Measurements from ENCODE around the gene RFX3.

Gene RFX3

DNA sequence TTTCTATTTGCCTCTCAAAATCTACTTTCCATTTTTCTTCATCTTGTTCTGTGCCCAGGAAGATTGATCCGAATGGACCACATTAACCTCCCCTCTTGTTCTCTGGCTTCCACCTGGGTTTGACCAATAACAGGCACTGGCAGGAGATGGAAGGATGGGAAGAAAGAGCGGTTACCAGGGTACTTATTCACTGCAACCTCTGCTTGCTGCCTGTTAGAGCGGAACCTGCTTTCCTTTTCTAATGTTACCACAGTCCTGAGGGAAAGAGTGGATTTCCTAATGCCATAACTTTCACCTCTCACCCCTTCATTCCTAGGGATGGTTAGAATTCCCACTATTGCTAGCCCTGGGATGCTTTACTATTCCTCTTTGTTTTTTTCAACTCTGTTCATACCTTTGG lies 262.1 kb downstream of the RFX3 start:
- DNase-seq (ENCODE audit: low read depth): no peak
- TF ChIP-seq, protein P1, sequence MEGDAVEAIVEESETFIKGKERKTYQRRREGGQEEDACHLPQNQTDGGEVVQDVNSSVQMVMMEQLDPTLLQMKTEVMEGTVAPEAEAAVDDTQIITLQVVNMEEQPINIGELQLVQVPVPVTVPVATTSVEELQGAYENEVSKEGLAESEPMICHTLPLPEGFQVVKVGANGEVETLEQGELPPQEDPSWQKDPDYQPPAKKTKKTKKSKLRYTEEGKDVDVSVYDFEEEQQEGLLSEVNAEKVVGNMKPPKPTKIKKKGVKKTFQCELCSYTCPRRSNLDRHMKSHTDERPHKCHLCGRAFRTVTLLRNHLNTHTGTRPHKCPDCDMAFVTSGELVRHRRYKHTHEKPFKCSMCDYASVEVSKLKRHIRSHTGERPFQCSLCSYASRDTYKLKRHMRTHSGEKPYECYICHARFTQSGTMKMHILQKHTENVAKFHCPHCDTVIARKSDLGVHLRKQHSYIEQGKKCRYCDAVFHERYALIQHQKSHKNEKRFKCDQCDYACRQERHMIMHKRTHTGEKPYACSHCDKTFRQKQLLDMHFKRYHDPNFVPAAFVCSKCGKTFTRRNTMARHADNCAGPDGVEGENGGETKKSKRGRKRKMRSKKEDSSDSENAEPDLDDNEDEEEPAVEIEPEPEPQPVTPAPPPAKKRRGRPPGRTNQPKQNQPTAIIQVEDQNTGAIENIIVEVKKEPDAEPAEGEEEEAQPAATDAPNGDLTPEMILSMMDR (IDR thresholded peaks at IDR 0.05; ENCODE audit: low read length, missing control alignments): no peak
- H3K4me3 ChIP-seq (replicated peaks; ENCODE audit: low read depth, low read length): no peak overlapping the region

DNA sequence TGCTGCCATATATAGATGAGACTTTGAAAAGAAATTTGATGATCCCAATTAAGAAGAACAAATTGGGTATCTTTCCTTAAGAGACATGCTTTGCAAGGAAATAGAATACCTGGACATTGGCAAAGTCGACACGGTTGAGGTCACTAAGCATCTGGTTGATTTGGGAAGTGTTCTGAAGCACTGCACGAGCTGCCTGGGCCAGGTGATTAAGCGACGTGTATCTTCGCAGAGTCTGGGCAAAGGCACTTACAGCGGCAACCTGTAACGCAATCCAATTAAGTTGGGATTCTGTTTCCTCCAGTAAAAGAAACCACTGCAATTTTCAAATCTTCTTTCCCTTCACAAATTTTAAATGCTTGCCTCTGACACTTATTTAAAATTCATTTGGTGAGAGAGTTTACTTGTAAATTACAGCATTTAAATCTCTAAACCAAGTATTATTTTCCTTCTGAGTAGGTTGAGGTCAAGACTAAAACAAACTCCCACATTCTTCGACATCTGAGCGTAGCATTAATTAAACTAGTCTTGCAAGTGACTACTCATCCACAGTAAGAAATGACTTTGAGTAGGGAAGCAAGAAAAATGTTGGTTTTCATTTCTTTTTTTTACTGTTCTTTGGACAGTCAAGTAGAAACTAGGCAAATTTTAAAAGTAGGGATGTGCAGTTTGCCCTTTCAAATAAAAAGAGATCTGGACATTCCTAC lies 262.8 kb downstream of the RFX3 start:
- TF ChIP-seq, protein P1 (IDR thresholded peaks at IDR 0.05; ENCODE audit: low read length, missing control alignments): no peak
- no peak for DNase-seq (ENCODE audit: low read depth)
- no peak overlapping the region for H3K4me3 ChIP-seq (replicated peaks; ENCODE audit: low read depth, low read length)

DNA sequence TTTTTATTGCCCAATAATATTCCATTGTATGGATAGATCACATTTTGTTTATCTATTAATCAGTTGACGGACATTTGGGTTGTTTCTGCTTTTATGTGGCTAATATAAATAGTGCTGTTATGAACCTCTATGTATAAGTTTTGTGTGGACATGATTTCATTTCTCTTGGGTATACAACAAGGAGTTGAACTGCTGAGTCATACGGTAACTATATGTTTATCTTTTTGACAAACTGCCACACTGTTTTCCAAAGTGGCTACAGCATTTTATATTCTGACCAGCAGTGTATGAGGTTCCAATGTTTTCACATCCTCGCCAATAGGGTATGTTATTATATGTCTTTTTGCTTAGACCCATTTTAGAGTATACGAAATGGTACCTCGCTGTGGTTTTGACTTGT lies 264.3 kb downstream of the RFX3 start:
- H3K4me3 ChIP-seq (replicated peaks; ENCODE audit: low read depth, low read length): no peak overlapping the region
- TF ChIP-seq, protein P1 (IDR thresholded peaks at IDR 0.05; ENCODE audit: low read length, missing control alignments): no peak
- DNase-seq (ENCODE audit: low read depth): peak; percentile 21

GRCh38 chr9:3256571-3257330 lies 269.1 kb downstream of the RFX3 start:
- TF ChIP-seq, protein P1 (IDR thresholded peaks at IDR 0.05; ENCODE audit: low read length, missing control alignments): no peak
- no peak overlapping the region for H3K4me3 ChIP-seq (replicated peaks; ENCODE audit: low read depth, low read length)
- no peak for DNase-seq (ENCODE audit: low read depth)

DNA sequence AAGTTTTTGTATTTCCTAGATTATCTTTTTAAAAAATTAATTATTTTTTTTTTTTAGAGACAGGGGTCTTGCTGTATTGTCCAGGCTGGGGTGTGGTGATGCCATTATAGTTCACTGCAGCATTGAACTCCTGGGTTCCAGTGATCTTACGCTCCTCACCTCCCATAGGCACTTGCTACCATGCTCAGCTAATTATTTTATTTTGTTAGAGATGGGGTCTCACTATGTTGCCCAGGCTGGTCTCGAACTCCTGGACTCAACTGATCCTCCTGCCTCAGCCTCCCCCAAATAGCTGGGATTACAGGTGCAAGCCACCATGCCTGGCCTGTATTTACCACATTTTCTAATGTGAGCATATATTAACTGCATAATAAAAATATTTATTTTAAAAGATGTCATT lies 274.5 kb downstream of the RFX3 start:
- DNase-seq (ENCODE audit: low read depth): no peak
- TF ChIP-seq, protein P1 (IDR thresholded peaks at IDR 0.05; ENCODE audit: low read length, missing control alignments): no peak
- H3K4me3 ChIP-seq (replicated peaks; ENCODE audit: low read depth, low read length): no peak overlapping the region

GRCh38 chr9:3250741-3251140 lies 275.1 kb downstream of the RFX3 start:
- H3K4me3 ChIP-seq (replicated peaks; ENCODE audit: low read depth, low read length): no peak overlapping the region
- DNase-seq (ENCODE audit: low read depth): no peak
- TF ChIP-seq, protein P1 (IDR thresholded peaks at IDR 0.05; ENCODE audit: low read length, missing control alignments): no peak
